OCI-LY1 (cell line): ENCODE results near the gene NUDCD3.

Experiments used
- H2AFZ ChIP-seq: fragments of 200-600 bp; sonication (generic), shearing (Covaris generic); 2 replicates; pipeline ENCODE4 v1.6.0; 2014; ENCODE audit warnings: antibody characterized with exemption, mild to moderate bottlenecking, low read length
- H3F3A ChIP-seq: fragments of 200-600 bp; sonication (generic), shearing (Covaris generic); 2 replicates; pipeline ENCODE4 v1.6.0; 2014; ENCODE audit warnings: mild to moderate bottlenecking, antibody characterized with exemption, low read length, moderate library complexity; ENCODE audit not compliant: insufficient read depth
- H3K27ac ChIP-seq: fragments of 200-600 bp; sonication (generic); 2 replicates; pipeline ENCODE4 v1.5.1; 2014; ENCODE audit warnings: low read length, mixed run types, mild to moderate bottlenecking, low read depth; ENCODE audit not compliant: poor library complexity, severe bottlenecking
- H3K27me3 ChIP-seq: fragments of 200-600 bp; sonication (generic); 2 replicates; pipeline ENCODE4 v1.6.0; 2014; ENCODE audit warnings: antibody characterized with exemption, mild to moderate bottlenecking, low read length, moderate library complexity; ENCODE audit not compliant: insufficient read depth
- H3K36me3 ChIP-seq: fragments of 200-600 bp; sonication (generic); 2 replicates; pipeline ENCODE4 v1.6.1; 2014; ENCODE audit warnings: mild to moderate bottlenecking, antibody characterized with exemption, low read length, moderate library complexity, mixed read lengths; ENCODE audit not compliant: insufficient read depth
- H3K4me1 ChIP-seq: fragments of 200-600 bp; sonication (generic); 2 replicates; pipeline ENCODE4 v1.5.1; 2014; ENCODE audit warnings: mild to moderate bottlenecking, low read length, moderate library complexity; ENCODE audit not compliant: insufficient read depth, severe bottlenecking
- H3K4me2 ChIP-seq: fragments of 200-600 bp; sonication (generic), shearing (Covaris generic); 2 replicates; pipeline ENCODE4 v1.6.1; 2014; ENCODE audit warnings: low read length
- H3K4me3 ChIP-seq: fragments of 200-600 bp; sonication (generic); 2 replicates; pipeline ENCODE4 v1.5.1; 2014; ENCODE audit warnings: low read length, low read depth, mild to moderate bottlenecking, mixed read lengths; ENCODE audit not compliant: poor library complexity, severe bottlenecking
- H3K79me2 ChIP-seq: fragments of 200-600 bp; shearing (Covaris generic); 2 replicates; pipeline ENCODE4 v1.6.1; 2016; ENCODE audit warnings: mixed run types, low read length, mixed read lengths; ENCODE audit not compliant: insufficient read depth
- H3K9ac ChIP-seq: fragments of 200-600 bp; sonication (generic), shearing (Covaris generic); 2 replicates; pipeline ENCODE4 v1.6.1; 2014; ENCODE audit warnings: mild to moderate bottlenecking, low read length, mixed read lengths
- H3K9me2 ChIP-seq: fragments of 200-600 bp; sonication (generic), shearing (Covaris generic); 2 replicates; pipeline ENCODE4 v1.6.1; 2014; ENCODE audit warnings: low read depth, mild to moderate bottlenecking, low read length, mixed read lengths
- H3K9me3 ChIP-seq: fragments of 200-600 bp; shearing (Covaris generic); 2 replicates; pipeline ENCODE4 v1.6.1; 2014; ENCODE audit warnings: low read length, mixed read lengths
- H4K20me1 ChIP-seq: fragments of 200-600 bp; sonication (generic), shearing (Covaris generic); 2 replicates; pipeline ENCODE4 v1.6.0; 2016; ENCODE audit warnings: mild to moderate bottlenecking, low read length; ENCODE audit not compliant: insufficient read depth
- EZH2 ChIP-seq: fragments of 200-600 bp; sonication (generic), shearing (Covaris generic); IDR thresholded peaks from 2 replicates; pipeline ENCODE4 v1.8.0; 2017; ENCODE audit warnings: borderline replicate concordance, mixed run types, mild to moderate bottlenecking, antibody characterized with exemption, low read length, moderate library complexity, mixed read lengths
- TF ChIP-seq, protein P1 (sequence below): fragments of 200-600 bp; sonication (generic), shearing (Covaris generic); IDR thresholded peaks from 2 replicates; pipeline ENCODE4 v1.5.1; 2017; ENCODE audit warnings: mild to moderate bottlenecking, antibody characterized with exemption, low read length, moderate library complexity, mixed read lengths

Gene NUDCD3

DNA sequence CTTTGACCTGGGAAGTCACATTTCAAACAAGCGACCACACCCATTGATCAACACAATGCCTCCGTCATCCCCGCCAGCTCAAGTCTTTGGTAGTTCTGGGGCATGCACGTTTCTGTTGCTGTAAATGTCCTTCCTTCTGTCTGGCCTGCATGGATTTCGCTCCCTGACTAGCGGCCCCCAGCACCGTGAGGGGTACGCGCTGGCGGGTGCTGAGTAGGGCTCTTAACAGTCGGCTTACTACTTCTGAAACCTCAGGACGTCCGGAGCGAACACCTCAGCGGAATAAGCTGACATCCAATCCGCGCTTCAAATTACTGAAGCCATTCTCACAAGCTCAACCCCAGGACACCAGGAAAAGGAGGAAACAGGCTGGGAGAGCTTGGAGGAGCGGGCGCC is 505 bp downstream of the NUDCD3 start:
- peaks cover 36% of the 10 kb centered on the region for H3K79me2 ChIP-seq
- H3K4me1 ChIP-seq: peaks cover 30% of the 10 kb centered on the region
- H3K36me3 ChIP-seq: peaks cover 27% of the 10 kb centered on the region
- no peak overlapping the region for H2AFZ ChIP-seq
- no peak for TF ChIP-seq EZH2
- TF ChIP-seq, protein P1, sequence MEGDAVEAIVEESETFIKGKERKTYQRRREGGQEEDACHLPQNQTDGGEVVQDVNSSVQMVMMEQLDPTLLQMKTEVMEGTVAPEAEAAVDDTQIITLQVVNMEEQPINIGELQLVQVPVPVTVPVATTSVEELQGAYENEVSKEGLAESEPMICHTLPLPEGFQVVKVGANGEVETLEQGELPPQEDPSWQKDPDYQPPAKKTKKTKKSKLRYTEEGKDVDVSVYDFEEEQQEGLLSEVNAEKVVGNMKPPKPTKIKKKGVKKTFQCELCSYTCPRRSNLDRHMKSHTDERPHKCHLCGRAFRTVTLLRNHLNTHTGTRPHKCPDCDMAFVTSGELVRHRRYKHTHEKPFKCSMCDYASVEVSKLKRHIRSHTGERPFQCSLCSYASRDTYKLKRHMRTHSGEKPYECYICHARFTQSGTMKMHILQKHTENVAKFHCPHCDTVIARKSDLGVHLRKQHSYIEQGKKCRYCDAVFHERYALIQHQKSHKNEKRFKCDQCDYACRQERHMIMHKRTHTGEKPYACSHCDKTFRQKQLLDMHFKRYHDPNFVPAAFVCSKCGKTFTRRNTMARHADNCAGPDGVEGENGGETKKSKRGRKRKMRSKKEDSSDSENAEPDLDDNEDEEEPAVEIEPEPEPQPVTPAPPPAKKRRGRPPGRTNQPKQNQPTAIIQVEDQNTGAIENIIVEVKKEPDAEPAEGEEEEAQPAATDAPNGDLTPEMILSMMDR: no peak
- peak overlapping the region; percentile 75 for H3K4me3 ChIP-seq
- peak overlapping the region; percentile 80 for H3K4me2 ChIP-seq
- no peaks in the 10 kb centered on the region for H3F3A ChIP-seq
- H3K9ac ChIP-seq: peak overlapping the region; percentile 74
- no peaks in the 10 kb centered on the region for H3K9me2 ChIP-seq
- peak overlapping the region; percentile 87 for H3K27ac ChIP-seq
- no peaks in the 10 kb centered on the region for H4K20me1 ChIP-seq
- no peaks in the 10 kb centered on the region for H3K9me3 ChIP-seq
- no peaks in the 10 kb centered on the region for H3K27me3 ChIP-seq

DNA sequence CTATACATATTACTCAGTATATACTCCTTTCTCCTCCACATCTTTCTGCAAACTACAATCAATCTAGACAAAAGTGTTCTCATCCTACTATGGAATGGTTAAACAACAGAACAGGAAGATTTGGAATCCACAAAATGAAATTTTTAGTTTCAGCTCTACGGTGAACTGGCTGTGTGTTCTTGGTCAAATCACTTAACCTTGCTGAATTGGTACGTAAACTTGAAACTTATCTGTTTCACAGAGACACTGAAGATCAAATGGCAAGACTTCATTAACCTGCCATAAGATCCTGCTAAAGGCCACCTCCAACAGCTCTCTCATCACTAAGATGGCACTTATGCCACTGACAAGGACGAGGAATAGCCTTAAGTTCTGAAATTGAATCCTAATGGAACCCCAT is 1.5 kb downstream of the NUDCD3 start:
- H3K4me1 ChIP-seq: peaks cover 30% of the 10 kb centered on the region
- H3K27me3 ChIP-seq: no peaks in the 10 kb centered on the region
- peak overlapping the region; percentile 74 for H3K9ac ChIP-seq
- H4K20me1 ChIP-seq: no peaks in the 10 kb centered on the region
- H3K9me3 ChIP-seq: peaks cover 6% of the 10 kb centered on the region; the same call in 1 of the 2 replicates
- H3F3A ChIP-seq: no peaks in the 10 kb centered on the region
- peaks cover 36% of the 10 kb centered on the region for H3K79me2 ChIP-seq
- no peak overlapping the region for H2AFZ ChIP-seq
- H3K4me2 ChIP-seq: peak overlapping the region; percentile 80
- H3K36me3 ChIP-seq: peaks cover 37% of the 10 kb centered on the region
- peak overlapping the region; percentile 75 for H3K4me3 ChIP-seq
- no peaks in the 10 kb centered on the region for H3K9me2 ChIP-seq
- no peak overlapping the region for H3K27ac ChIP-seq
- TF ChIP-seq, protein P1: no peak
- TF ChIP-seq EZH2: no peak

DNA sequence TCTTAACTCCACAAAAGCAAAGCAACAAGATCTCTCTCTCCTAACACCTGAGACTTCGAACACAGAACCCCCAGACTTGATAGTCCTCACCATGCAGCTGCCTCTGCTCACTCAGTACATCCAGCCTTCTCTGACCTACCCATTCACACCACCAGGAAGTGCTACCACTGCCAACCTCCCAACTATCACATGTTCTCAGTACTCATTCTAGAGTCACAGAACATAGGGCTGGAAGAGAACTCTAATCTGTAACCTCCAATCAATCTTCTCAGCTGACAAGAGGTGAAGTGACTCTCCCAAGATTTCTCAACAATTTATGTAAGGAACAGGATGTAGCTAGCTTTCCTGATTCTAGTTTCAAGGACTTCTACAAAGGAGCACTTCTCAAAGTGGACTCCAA is 3.8 kb downstream of the NUDCD3 start:
- no peak overlapping the region for H3K4me3 ChIP-seq
- no peak overlapping the region; the same call in 1 of the 2 replicates for H3K4me2 ChIP-seq
- TF ChIP-seq, protein P1: no peak
- TF ChIP-seq EZH2: no peak
- no peak overlapping the region for H3K9ac ChIP-seq
- peaks cover 30% of the 10 kb centered on the region for H3K4me1 ChIP-seq
- H3K79me2 ChIP-seq: peaks cover 36% of the 10 kb centered on the region
- H3K9me2 ChIP-seq: no peaks in the 10 kb centered on the region
- no peak overlapping the region for H3K27ac ChIP-seq
- no peak overlapping the region for H2AFZ ChIP-seq
- H3F3A ChIP-seq: no peaks in the 10 kb centered on the region
- H3K27me3 ChIP-seq: no peaks in the 10 kb centered on the region
- peaks cover 60% of the 10 kb centered on the region for H3K36me3 ChIP-seq
- H4K20me1 ChIP-seq: no peaks in the 10 kb centered on the region
- peaks cover 24% of the 10 kb centered on the region for H3K9me3 ChIP-seq
